ENCODE data around the gene ARHGEF1.
A peak's percentile ranks its signal among the peaks of the same experiment; 100 is the strongest.

ARHGEF1 gene

GRCh38 chr19:41895745-41896580 is 13.0 kb downstream of the ARHGEF1 start:
- Histone ChIP-seq H3K27ac (no peak overlapping the region), H3K4me3 (ENCODE audit: low read depth, low read length) (no peak overlapping the region), H3K27me3 (replicated peaks) (no peaks in the 10 kb centered on the region), H3K36me3 (replicated peaks) (peaks cover 55% of the 10 kb centered on the region)
- no peak for DNase-seq
- peak; percentile 62 for TF ChIP-seq CTCF (IDR thresholded peaks at IDR 0.05; ENCODE audit: low read depth, low read length, missing control alignments)
- in situ Hi-C loops (cut with HindIII; ENCODE audit: low pct_ligation_motif_present, low sequenced_read_pairs) = no loop called here

- in situ Hi-C loops (cut with HindIII; ENCODE audit: low pct_ligation_motif_present, low sequenced_read_pairs) = no loop called here
- TF ChIP-seq CTCF (IDR thresholded peaks at IDR 0.05; ENCODE audit: low read depth, low read length, missing control alignments) = no peak
- H3K27ac ChIP-seq = no peak overlapping the region
Measured at GRCh38 chr19:41896581-41896942, 13.6 kb downstream of the ARHGEF1 start.

GRCh38 chr19:41897181-41897580 is 14.2 kb downstream of the ARHGEF1 start:
- in situ Hi-C loops (cut with HindIII; ENCODE audit: low pct_ligation_motif_present, low sequenced_read_pairs) = no loop called here
- no peak for DNase-seq
- H3K27ac ChIP-seq = no peak overlapping the region
- no peaks in the 10 kb centered on the region for H3K27me3 ChIP-seq (replicated peaks)
- no peak overlapping the region for H3K4me3 ChIP-seq (ENCODE audit: low read depth, low read length)
- no peak for TF ChIP-seq CTCF (IDR thresholded peaks at IDR 0.05; ENCODE audit: low read depth, low read length, missing control alignments)
- peaks cover 64% of the 10 kb centered on the region for H3K36me3 ChIP-seq (replicated peaks)

More at GRCh38 chr19:41896581-41896942, 13.6 kb downstream of the ARHGEF1 start:
- DNase-seq = no peak
- Histone ChIP-seq H3K4me3 (ENCODE audit: low read depth, low read length) (no peak overlapping the region), H3K27me3 (replicated peaks) (no peaks in the 10 kb centered on the region), H3K36me3 (replicated peaks) (peaks cover 58% of the 10 kb centered on the region)

GRCh38 chr19:41897820-41898219 is 14.8 kb downstream of the ARHGEF1 start:
- Histone ChIP-seq H3K27ac (no peak overlapping the region), H3K36me3 (replicated peaks) (peaks cover 64% of the 10 kb centered on the region)

GRCh38 chr19:41898235-41898634 is 15.3 kb downstream of the ARHGEF1 start:
- no peaks in the 10 kb centered on the region for H3K27me3 ChIP-seq (replicated peaks)
- no peak overlapping the region for H3K4me3 ChIP-seq (ENCODE audit: low read depth, low read length)
- peaks cover 66% of the 10 kb centered on the region for H3K36me3 ChIP-seq (replicated peaks)
- in situ Hi-C loops (cut with HindIII; ENCODE audit: low pct_ligation_motif_present, low sequenced_read_pairs) = no loop called here
- H3K27ac ChIP-seq = no peak overlapping the region
- no peak for DNase-seq
- no peak for TF ChIP-seq CTCF (IDR thresholded peaks at IDR 0.05; ENCODE audit: low read depth, low read length, missing control alignments)

More at GRCh38 chr19:41897820-41898219, 14.8 kb downstream of the ARHGEF1 start:
- DNase-seq = no peak
- no peak overlapping the region for H3K4me3 ChIP-seq (ENCODE audit: low read depth, low read length)
- no peaks in the 10 kb centered on the region for H3K27me3 ChIP-seq (replicated peaks)
- in situ Hi-C loops (cut with HindIII; ENCODE audit: low pct_ligation_motif_present, low sequenced_read_pairs) = no loop called here
- TF ChIP-seq CTCF (IDR thresholded peaks at IDR 0.05; ENCODE audit: low read depth, low read length, missing control alignments) = no peak

Measured in brain microvascular endothelial cell (primary cell).